Liver (tissue), 9 donors: ENCODE results near the gene BCAR3. TPM values are rescaled to one million over a fixed set of nuclear protein-coding genes. Genes with fewer than 3 reads are reported as not detected.

Experiments
- DNase-seq: peaks from one replicate; pipeline ENCODE4 v3.0.0-alpha.2; 2017; ENCODE audit warnings: low spot score
- H3K27ac ChIP-seq, 2 donors: one replicate each; pipeline ENCODE4 v1.7.0; 2013; ENCODE audit warnings: inconsistent platforms in 2 of 2, low read length in 2 of 2, control low read depth in 1 of 2, low read depth in 1 of 2, mild to moderate bottlenecking in 1 of 2
- H3K27me3 ChIP-seq, 4 donors: one replicate each; pipeline versions ENCODE4 v1.6.1 to v1.7.0; 2013; ENCODE audit warnings: low read length in 3 of 4, inconsistent platforms in 1 of 4, mild to moderate bottlenecking in 1 of 4, moderate library complexity in 1 of 4; ENCODE audit not compliant: control insufficient read depth in 4 of 4, insufficient read depth in 4 of 4
- H3K36me3 ChIP-seq, 4 donors: one replicate each; pipeline versions ENCODE4 v1.6.1 to v1.7.0; 2013; ENCODE audit warnings: low read length in 3 of 4, mild to moderate bottlenecking in 3 of 4, low read depth in 1 of 4, moderate library complexity in 1 of 4; ENCODE audit not compliant: control insufficient read depth in 4 of 4, insufficient read depth in 3 of 4
- H3K4me1 ChIP-seq, 4 donors: one replicate each; pipeline versions ENCODE4 v1.6.1 to v1.7.0; 2013; ENCODE audit warnings: low read length in 3 of 4, mild to moderate bottlenecking in 3 of 4, moderate library complexity in 1 of 4; ENCODE audit not compliant: control insufficient read depth in 4 of 4, insufficient read depth in 4 of 4
- H3K4me3 ChIP-seq, 3 donors: one replicate each; pipeline versions ENCODE4 v1.6.1 to v1.7.0; 2013; ENCODE audit warnings: low read length in 3 of 3, control low read depth in 1 of 3, low read depth in 1 of 3, mild to moderate bottlenecking in 1 of 3
- H3K9ac ChIP-seq, 2 donors: one replicate each; pipeline ENCODE4 v1.7.0; 2013; ENCODE audit warnings: low read length in 2 of 2, mild to moderate bottlenecking in 2 of 2, moderate library complexity in 2 of 2, control low read depth in 1 of 2, low read depth in 1 of 2
- H3K9me3 ChIP-seq, 4 donors: one replicate each; pipeline versions ENCODE4 v1.6.1 to v1.7.0; 2013; ENCODE audit warnings: low read length in 3 of 4; ENCODE audit not compliant: control insufficient read depth in 4 of 4
- EGR1 ChIP-seq, 2 donors: IDR thresholded peaks; 2 replicates each; pipeline ENCODE4 v1.6.1; 2016 to 2018; ENCODE audit warnings: antibody characterized with exemption in 2 of 2, low read depth in 2 of 2
- HNF4A ChIP-seq, 2 donors: conservative IDR thresholded peaks; 2 replicates each; pipeline ENCODE4 v1.6.1; 2016; ENCODE audit warnings: antibody characterized with exemption in 2 of 2, mild to moderate bottlenecking in 2 of 2
- HNF4G ChIP-seq: IDR thresholded peaks from 2 replicates; pipeline ENCODE4 v1.6.1; 2016; ENCODE audit warnings: antibody characterized with exemption
- NR2F2 ChIP-seq: IDR thresholded peaks from 2 replicates; pipeline ENCODE4 v1.6.1; 2016; ENCODE audit warnings: antibody characterized with exemption
- RAD21 ChIP-seq, 2 donors: IDR thresholded peaks; 2 replicates each; pipeline ENCODE4 v1.6.1; 2016; ENCODE audit warnings: antibody characterized with exemption in 2 of 2, mild to moderate bottlenecking in 2 of 2
- YY1 ChIP-seq: IDR thresholded peaks from 2 replicates; pipeline ENCODE4 v1.6.1; 2016; ENCODE audit warnings: antibody characterized with exemption, mild to moderate bottlenecking
- WGBS: extraction: QIAGEN DNeasy Blood & Tissue Kit; methylation state at CpG from one replicate; pipeline ENCODE4 v1.1.7; 2013; 5-methylcytosine and 5-hydroxymethylcytosine counted together
- polyA plus RNA-seq, 2 donors: library from polyadenylated mRNA; stranded (reverse) in 1 of 2; unstranded in 1 of 2; fragments of 200-250 nt in 1 of 2; fragments of >200 nt in 1 of 2; fragmentation: Nextera tagmentation in 1 of 2; extraction: Ambion mirVana in 1 of 2; gene quantifications; one replicate each; pipeline versions ENCODE4 v1.2.1 to v1.2.3, GENCODE V29; 2013 to 2015
- total RNA-seq, 2 donors: library from RNA; depleted of rRNA; stranded (reverse); fragments of >200 nt; gene quantifications; one replicate each; pipeline ENCODE4 v1.2.3, GENCODE V29; 2014
- TF ChIP-seq, protein P1 (sequence below): IDR thresholded peaks from 2 replicates; pipeline ENCODE4 v1.6.1; 2016; ENCODE audit warnings: antibody characterized with exemption
- TF ChIP-seq, protein P2 (sequence below): IDR thresholded peaks from 2 replicates; pipeline ENCODE4 v1.6.1; 2016; ENCODE audit warnings: antibody characterized with exemption, mild to moderate bottlenecking
- TF ChIP-seq, protein P3 (sequence below): IDR thresholded peaks from 2 replicates; pipeline ENCODE4 v1.6.1; 2016; ENCODE audit warnings: antibody characterized with exemption
- TF ChIP-seq, protein P4 (sequence below): IDR thresholded peaks from 2 replicates; pipeline ENCODE4 v1.6.1; 2016; ENCODE audit warnings: antibody characterized with exemption
- TF ChIP-seq, protein P5 (sequence below): fragments of 150-350 bp; IDR thresholded peaks from 2 replicates; pipeline ENCODE4 v1.5.1; 2017; ENCODE audit warnings: improper control_type of control experiment, low read depth, low read length; ENCODE audit not compliant: missing input control
- donor health status: healthy.
- donor health status: healthy.
- donor health status: healthy.
- donor health status: healthy.
- donor health status: healthy.

Gene BCAR3
- total and polyA plus RNA-seq, 4 donors: 2.8 to 10.3 (median 7.7) TPM

DNA sequence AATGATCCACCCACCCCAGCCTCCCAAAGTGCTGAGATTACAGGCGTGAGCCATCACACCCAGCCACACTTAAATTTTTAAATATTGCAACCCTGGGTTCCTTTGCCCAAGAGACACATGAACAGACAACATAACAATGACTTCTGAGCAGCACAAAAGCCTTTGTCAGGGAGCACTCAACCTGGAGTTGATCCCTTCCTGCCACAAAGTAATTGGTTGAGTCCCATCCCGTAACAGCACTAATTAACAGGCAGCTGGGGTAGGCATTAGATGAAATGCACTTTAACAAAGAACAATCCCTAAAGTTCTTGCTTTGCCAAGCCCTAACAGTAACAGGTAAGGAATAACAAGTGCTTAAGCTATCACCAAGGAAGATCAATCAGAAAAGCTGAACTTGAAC is 5.9 kb upstream of the BCAR3 start:
- WGBS: 96% methylated on average over 2 of the region's 2 CpGs

More for the DNA sequence above, 5.9 kb upstream of the BCAR3 start:
- H3K9me3 ChIP-seq: no peaks in the 10 kb centered on the region
- H3K27me3 ChIP-seq: no peaks in the 10 kb centered on the region
- no peak overlapping the region for H3K4me3 ChIP-seq
- H3K9ac ChIP-seq: no peak overlapping the region
- H3K36me3 ChIP-seq: no peaks in the 10 kb centered on the region
- no peak overlapping the region for H3K27ac ChIP-seq
- no peak for TF ChIP-seq HNF4G
- TF ChIP-seq, protein P1, sequence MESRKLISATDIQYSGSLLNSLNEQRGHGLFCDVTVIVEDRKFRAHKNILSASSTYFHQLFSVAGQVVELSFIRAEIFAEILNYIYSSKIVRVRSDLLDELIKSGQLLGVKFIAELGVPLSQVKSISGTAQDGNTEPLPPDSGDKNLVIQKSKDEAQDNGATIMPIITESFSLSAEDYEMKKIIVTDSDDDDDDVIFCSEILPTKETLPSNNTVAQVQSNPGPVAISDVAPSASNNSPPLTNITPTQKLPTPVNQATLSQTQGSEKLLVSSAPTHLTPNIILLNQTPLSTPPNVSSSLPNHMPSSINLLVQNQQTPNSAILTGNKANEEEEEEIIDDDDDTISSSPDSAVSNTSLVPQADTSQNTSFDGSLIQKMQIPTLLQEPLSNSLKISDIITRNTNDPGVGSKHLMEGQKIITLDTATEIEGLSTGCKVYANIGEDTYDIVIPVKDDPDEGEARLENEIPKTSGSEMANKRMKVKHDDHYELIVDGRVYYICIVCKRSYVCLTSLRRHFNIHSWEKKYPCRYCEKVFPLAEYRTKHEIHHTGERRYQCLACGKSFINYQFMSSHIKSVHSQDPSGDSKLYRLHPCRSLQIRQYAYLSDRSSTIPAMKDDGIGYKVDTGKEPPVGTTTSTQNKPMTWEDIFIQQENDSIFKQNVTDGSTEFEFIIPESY: no peak
- no peak for TF ChIP-seq NR2F2
- TF ChIP-seq RAD21 (IDR thresholded peaks at IDR 0.05): no peak
- TF ChIP-seq, protein P2, sequence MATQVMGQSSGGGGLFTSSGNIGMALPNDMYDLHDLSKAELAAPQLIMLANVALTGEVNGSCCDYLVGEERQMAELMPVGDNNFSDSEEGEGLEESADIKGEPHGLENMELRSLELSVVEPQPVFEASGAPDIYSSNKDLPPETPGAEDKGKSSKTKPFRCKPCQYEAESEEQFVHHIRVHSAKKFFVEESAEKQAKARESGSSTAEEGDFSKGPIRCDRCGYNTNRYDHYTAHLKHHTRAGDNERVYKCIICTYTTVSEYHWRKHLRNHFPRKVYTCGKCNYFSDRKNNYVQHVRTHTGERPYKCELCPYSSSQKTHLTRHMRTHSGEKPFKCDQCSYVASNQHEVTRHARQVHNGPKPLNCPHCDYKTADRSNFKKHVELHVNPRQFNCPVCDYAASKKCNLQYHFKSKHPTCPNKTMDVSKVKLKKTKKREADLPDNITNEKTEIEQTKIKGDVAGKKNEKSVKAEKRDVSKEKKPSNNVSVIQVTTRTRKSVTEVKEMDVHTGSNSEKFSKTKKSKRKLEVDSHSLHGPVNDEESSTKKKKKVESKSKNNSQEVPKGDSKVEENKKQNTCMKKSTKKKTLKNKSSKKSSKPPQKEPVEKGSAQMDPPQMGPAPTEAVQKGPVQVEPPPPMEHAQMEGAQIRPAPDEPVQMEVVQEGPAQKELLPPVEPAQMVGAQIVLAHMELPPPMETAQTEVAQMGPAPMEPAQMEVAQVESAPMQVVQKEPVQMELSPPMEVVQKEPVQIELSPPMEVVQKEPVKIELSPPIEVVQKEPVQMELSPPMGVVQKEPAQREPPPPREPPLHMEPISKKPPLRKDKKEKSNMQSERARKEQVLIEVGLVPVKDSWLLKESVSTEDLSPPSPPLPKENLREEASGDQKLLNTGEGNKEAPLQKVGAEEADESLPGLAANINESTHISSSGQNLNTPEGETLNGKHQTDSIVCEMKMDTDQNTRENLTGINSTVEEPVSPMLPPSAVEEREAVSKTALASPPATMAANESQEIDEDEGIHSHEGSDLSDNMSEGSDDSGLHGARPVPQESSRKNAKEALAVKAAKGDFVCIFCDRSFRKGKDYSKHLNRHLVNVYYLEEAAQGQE: no peak
- TF ChIP-seq, protein P3, sequence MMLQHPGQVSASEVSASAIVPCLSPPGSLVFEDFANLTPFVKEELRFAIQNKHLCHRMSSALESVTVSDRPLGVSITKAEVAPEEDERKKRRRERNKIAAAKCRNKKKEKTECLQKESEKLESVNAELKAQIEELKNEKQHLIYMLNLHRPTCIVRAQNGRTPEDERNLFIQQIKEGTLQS: no peak
- TF ChIP-seq, protein P4, sequence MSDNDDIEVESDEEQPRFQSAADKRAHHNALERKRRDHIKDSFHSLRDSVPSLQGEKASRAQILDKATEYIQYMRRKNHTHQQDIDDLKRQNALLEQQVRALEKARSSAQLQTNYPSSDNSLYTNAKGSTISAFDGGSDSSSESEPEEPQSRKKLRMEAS: no peak
- no peak for TF ChIP-seq EGR1 (IDR thresholded peaks at IDR 0.05; ENCODE audit: low read depth in 2 of 2)
- TF ChIP-seq, protein P5, sequence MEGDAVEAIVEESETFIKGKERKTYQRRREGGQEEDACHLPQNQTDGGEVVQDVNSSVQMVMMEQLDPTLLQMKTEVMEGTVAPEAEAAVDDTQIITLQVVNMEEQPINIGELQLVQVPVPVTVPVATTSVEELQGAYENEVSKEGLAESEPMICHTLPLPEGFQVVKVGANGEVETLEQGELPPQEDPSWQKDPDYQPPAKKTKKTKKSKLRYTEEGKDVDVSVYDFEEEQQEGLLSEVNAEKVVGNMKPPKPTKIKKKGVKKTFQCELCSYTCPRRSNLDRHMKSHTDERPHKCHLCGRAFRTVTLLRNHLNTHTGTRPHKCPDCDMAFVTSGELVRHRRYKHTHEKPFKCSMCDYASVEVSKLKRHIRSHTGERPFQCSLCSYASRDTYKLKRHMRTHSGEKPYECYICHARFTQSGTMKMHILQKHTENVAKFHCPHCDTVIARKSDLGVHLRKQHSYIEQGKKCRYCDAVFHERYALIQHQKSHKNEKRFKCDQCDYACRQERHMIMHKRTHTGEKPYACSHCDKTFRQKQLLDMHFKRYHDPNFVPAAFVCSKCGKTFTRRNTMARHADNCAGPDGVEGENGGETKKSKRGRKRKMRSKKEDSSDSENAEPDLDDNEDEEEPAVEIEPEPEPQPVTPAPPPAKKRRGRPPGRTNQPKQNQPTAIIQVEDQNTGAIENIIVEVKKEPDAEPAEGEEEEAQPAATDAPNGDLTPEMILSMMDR: no peak
- TF ChIP-seq YY1: no peak
- TF ChIP-seq HNF4A (conservative IDR thresholded peaks at IDR 0.05): no peak
- no peak for DNase-seq
- H3K4me1 ChIP-seq: no peaks in the 10 kb centered on the region
